ENCODE results near the gene C4orf50. TPM values are rescaled to one million over a fixed set of nuclear protein-coding genes. Genes with fewer than 3 reads are reported as not detected.

C4orf50 gene
- total and polyA plus RNA-seq, 8 donors = under 0.01 to 0.23 (median 0.07) TPM

DNA sequence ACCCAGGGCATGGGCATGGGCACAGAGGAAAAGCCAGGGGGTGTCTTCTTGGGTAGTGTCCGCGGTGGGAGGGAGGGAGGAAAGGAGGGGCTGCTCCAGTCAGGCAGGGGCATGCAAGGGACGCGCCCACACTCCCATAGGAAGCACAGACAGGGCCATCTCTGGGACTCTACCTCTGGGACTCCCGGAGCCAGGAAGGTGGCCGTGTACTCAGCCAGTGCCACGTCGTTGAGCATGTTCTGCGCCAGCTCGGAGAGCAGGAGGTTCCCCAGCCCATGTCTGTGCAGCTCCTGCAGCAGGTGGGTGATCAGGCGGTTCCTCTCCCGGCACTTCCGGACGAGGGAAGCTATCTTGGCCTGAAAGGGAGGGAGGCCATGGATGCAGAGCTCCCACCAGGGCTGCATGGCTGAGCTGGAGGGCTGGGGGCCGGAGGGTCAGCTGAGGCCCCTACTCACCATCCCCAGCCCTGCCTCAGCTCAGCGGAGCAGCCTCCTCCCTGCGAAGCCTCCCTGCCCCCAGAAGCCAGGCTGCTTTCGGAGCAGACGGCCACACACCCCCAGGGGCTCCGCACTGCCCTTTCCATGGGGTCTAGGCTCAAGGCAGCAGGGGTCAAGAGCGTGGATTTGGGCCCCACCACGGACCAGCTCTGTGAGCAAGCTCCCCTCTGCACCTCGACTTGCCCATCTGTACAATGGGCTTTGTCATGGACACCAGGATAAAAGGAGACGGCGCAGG lies 44.6 kb downstream of the C4orf50 start:
- ATAC-seq (no peak), DNase-seq (no peak), FAIRE-seq (no peak)
- no peak overlapping the region for H3K4me3 ChIP-seq
- 60 to 67% methylated on average over 24 to 25 of the region's 25 CpGs for WGBS, 2 donors
- intact Hi-C loops (cut with DNase I) = no loop called here
- no peaks in the 10 kb centered on the region for H3K36me3 ChIP-seq
- no peaks in the 10 kb centered on the region for H3K27me3 ChIP-seq
- no peaks in the 10 kb centered on the region for H3K4me1 ChIP-seq
- no peaks in the 10 kb centered on the region for H3K9me3 ChIP-seq
- TF ChIP-seq, protein P1, sequence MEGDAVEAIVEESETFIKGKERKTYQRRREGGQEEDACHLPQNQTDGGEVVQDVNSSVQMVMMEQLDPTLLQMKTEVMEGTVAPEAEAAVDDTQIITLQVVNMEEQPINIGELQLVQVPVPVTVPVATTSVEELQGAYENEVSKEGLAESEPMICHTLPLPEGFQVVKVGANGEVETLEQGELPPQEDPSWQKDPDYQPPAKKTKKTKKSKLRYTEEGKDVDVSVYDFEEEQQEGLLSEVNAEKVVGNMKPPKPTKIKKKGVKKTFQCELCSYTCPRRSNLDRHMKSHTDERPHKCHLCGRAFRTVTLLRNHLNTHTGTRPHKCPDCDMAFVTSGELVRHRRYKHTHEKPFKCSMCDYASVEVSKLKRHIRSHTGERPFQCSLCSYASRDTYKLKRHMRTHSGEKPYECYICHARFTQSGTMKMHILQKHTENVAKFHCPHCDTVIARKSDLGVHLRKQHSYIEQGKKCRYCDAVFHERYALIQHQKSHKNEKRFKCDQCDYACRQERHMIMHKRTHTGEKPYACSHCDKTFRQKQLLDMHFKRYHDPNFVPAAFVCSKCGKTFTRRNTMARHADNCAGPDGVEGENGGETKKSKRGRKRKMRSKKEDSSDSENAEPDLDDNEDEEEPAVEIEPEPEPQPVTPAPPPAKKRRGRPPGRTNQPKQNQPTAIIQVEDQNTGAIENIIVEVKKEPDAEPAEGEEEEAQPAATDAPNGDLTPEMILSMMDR (IDR thresholded peaks at IDR 0.05) = no peak
- no peak overlapping the region for H3K27ac ChIP-seq

DNA sequence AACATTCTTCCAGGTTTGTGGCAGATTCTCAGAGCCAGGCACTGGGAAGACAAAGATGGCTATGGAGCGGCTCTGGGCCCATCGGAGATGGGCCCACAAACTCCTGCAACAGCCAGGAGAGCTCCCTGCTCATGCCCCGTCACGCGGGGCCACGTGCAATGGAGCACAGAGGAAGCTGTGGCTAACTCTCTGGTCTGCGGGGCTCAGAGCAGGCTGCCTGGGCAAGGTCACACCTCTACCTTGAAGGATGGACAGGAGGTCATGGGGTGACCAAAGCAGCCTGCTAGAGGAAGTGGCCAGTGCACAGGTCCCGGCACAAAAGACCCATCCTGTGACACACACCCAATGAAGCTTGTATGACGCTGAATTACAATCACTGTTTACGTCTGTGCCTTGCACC lies 45.2 kb downstream of the C4orf50 start:
- WGBS, 2 donors = 61 to 75% methylated on average over 10 of the region's 10 CpGs
- Histone ChIP-seq H3K9me3 (no peaks in the 10 kb centered on the region), H3K4me3 (no peak overlapping the region), H3K27ac (no peak overlapping the region), H3K27me3 (no peaks in the 10 kb centered on the region), H3K4me1 (no peaks in the 10 kb centered on the region), H3K36me3 (no peaks in the 10 kb centered on the region)
- intact Hi-C loops (cut with DNase I) = no loop called here
- ATAC-seq (no peak), FAIRE-seq (no peak), DNase-seq (no peak)
- TF ChIP-seq, protein P1 (IDR thresholded peaks at IDR 0.05) = no peak

DNA sequence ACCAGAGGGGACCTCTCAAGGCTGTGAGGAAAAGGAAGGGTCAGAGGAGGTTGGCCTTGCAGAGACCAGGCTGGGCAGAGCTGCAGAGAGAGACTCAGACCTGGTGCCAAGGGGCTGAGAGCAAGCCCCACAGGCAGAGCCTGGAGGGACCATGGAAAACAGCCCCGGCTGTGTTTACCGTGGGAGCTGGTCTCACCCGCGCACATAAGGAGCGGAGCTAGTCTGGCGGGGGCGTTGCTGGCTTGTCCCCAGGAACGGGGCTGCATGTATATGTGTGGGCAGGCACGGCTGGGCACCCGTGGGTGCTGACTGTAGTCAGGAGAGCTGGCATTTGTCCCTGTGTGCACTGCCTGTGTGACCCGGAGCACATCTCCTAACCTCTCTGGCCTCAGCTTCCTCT lies 45.7 kb downstream of the C4orf50 start:
- no peak overlapping the region for H3K4me3 ChIP-seq
- TF ChIP-seq, protein P1 (IDR thresholded peaks at IDR 0.05) = no peak
- DNase-seq (no peak), ATAC-seq (no peak), FAIRE-seq (no peak)
- H3K27ac ChIP-seq = no peak overlapping the region
- H3K9me3 ChIP-seq = no peaks in the 10 kb centered on the region
- WGBS, 2 donors = 75 to 82% methylated on average over 11 of the region's 11 CpGs
- no peaks in the 10 kb centered on the region for H3K36me3 ChIP-seq
- no peaks in the 10 kb centered on the region for H3K4me1 ChIP-seq
- H3K27me3 ChIP-seq = no peaks in the 10 kb centered on the region
- intact Hi-C loops (cut with DNase I) = no loop called here

DNA sequence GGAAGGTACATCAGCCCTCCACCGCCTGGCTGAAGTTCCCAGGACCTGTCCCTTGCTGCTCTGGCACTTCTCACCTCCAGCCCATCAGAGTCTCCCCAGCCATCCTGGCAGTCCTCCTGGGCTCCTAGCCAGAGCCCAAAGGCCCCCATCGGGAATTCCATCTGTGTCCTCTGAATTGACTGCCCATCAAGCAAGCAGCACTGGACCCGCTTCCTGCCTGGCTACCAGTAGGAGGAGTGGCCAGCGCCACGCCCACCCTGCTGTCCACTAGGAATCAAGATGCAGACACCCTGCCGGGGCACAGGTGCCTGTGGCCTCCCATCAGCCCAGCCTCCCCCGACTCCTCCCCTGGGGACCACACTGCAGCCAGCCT lies 47.2 kb downstream of the C4orf50 start:
- ATAC-seq (no peak), FAIRE-seq (no peak)

More for the DNA sequence above, 47.2 kb downstream of the C4orf50 start:
- Histone ChIP-seq H3K27ac (no peak overlapping the region), H3K27me3 (no peaks in the 10 kb centered on the region), H3K36me3 (no peaks in the 10 kb centered on the region), H3K9me3 (no peaks in the 10 kb centered on the region), H3K4me3 (no peak overlapping the region), H3K4me1 (no peaks in the 10 kb centered on the region)
- intact Hi-C loops (cut with DNase I) = no loop called here
- DNase-seq = no peak
- TF ChIP-seq, protein P1 (IDR thresholded peaks at IDR 0.05) = no peak
- WGBS, 2 donors = 40 to 42% methylated on average over 7 of the region's 7 CpGs
